Stomach (tissue), 9 donors: ENCODE results near the gene DNAJB5. TPM values are rescaled to one million over a fixed set of nuclear protein-coding genes. Genes with fewer than 3 reads are reported as not detected.
A peak's percentile ranks its signal among the peaks of the same experiment; 100 is the strongest.

Experiments used
- DNase-seq, 2 donors: peaks; one replicate each; pipeline versions ENCODE4 v3.0.0 to v3.0.0-alpha.2; 2013 to 2019
- H3K27ac ChIP-seq, 5 donors: fragments of 200-600 bp in 4 of 5; sonication (generic) in 4 of 5; one replicate each; pipeline ENCODE4 v1.5.1; 2013 to 2019; ENCODE audit warnings: mild to moderate bottlenecking in 1 of 5, moderate library complexity in 1 of 5
- H3K27me3 ChIP-seq, 3 donors: fragments of 200-600 bp; sonication (generic); one replicate each; pipeline ENCODE4 v1.5.1; 2017 to 2019; ENCODE audit warnings: mixed run types in 1 of 3
- H3K36me3 ChIP-seq, 4 donors: fragments of 200-600 bp; sonication (generic); 1 replicate in 3 of 4; 2 replicates in 1 of 4; pipeline ENCODE4 v1.5.1; 2016 to 2019
- H3K4me1 ChIP-seq, 4 donors: fragments of 200-600 bp; sonication (generic); one replicate each; pipeline ENCODE4 v1.5.1; 2016 to 2019
- H3K4me3 ChIP-seq, 4 donors: fragments of 200-600 bp; sonication (generic) in 3 of 4; one replicate each; pipeline ENCODE4 v1.5.1; 2016 to 2019; ENCODE audit warnings: mild to moderate bottlenecking in 1 of 4
- H3K9me3 ChIP-seq, 4 donors: fragments of 200-600 bp; sonication (generic); one replicate each; pipeline ENCODE4 v1.5.1; 2016 to 2019
- CTCF ChIP-seq, 7 experiments: fragments of 450-650 bp in 4 of 7; fragments of 200-600 bp in 3 of 7; sonication (generic) in 3 of 7; IDR thresholded peaks; one replicate each; pipeline ENCODE4 v1.5.1; 2016 to 2019; ENCODE audit warnings: antibody characterized with exemption in 7 of 7, control low read depth in 2 of 7, mild to moderate bottlenecking in 1 of 7
- EP300 ChIP-seq: sonication (generic); formaldehyde crosslinking; IDR thresholded peaks from one replicate; pipeline ENCODE4 v1.6.1; 2017; ENCODE audit warnings: antibody characterized with exemption
- POLR2A ChIP-seq, 4 donors: fragments of 450-650 bp; IDR thresholded peaks; one replicate each; pipeline ENCODE4 v1.6.1; 2016; ENCODE audit warnings: antibody characterized with exemption in 4 of 4, control low read depth in 2 of 4, mild to moderate bottlenecking in 1 of 4, moderate library complexity in 1 of 4
- POLR2AphosphoS5 ChIP-seq, 3 donors: sonication (generic); formaldehyde crosslinking; IDR thresholded peaks; one replicate each; pipeline ENCODE4 v1.6.1; 2016; ENCODE audit warnings: antibody characterized with exemption in 3 of 3
- WGBS, 5 donors: extraction: QIAGEN DNeasy Blood & Tissue Kit in 3 of 5; methylation state at CpG; one replicate each; pipeline versions ENCODE4 v1.1.5 to v1.1.7; 2013 to 2018; 5-methylcytosine and 5-hydroxymethylcytosine counted together
- intact Hi-C: fragments of 100-400 bp; cut with DNase I; formaldehyde crosslinking; loops from one replicate; pipeline ENCODE4 v1.15.1; 2023; ENCODE audit warnings: low total_unique reads
- polyA plus RNA-seq, 3 donors: library from polyadenylated mRNA; stranded (reverse); fragments of 200-250 nt; gene quantifications; one replicate each; pipeline ENCODE4 v1.2.3, GENCODE V29; 2013
- total RNA-seq, 5 donors: library from RNA; depleted of rRNA; stranded (reverse); fragments of >200 nt; gene quantifications; one replicate each; pipeline versions ENCODE4 v1.1.0 to v1.2.3, GENCODE V29; 2014 to 2016
- donor health status: healthy with polysubstance abuse.
- donor health status: Bipolar disorder and iron deficiency.
- donor health status: healthy.

Gene DNAJB5
- total and polyA plus RNA-seq, 8 donors = 1.2 to 79.0 (median 16.5) TPM

- no peak overlapping the region for H3K27ac ChIP-seq
- no peak for TF ChIP-seq EP300
- TF ChIP-seq POLR2AphosphoS5 (IDR thresholded peaks at IDR 0.05) = peak in 1 of 3 donors; percentile 22
- no peak for TF ChIP-seq POLR2A (IDR thresholded peaks at IDR 0.05)
- no peak for TF ChIP-seq CTCF (IDR thresholded peaks at IDR 0.05)
- peak in 1 of 2 donors; percentile 70 for DNase-seq
- intact Hi-C loops = no loop called here
- 31 to 46% (median 37%) methylated on average over 5 of the region's 5 CpGs for WGBS, 5 donors
- H3K4me3 ChIP-seq = no peak overlapping the region
- no peaks in the 10 kb centered on the region for H3K9me3 ChIP-seq
- no peaks in the 10 kb centered on the region for H3K36me3 ChIP-seq
- peaks cover 0 to 77% (median 29%) of the 10 kb centered on the region in 3 donors for H3K27me3 ChIP-seq
- H3K4me1 ChIP-seq = peaks cover 8 to 24% (median 11%) of the 10 kb centered on the region in 4 donors
Observed at GRCh38 chr9:34961574-34962490, 27.7 kb upstream of the DNAJB5 start.

GRCh38 chr9:34962546-34962945 is 27.0 kb upstream of the DNAJB5 start:
- 77 to 90% (median 79%) methylated on average over 3 of the region's 3 CpGs for WGBS, 5 donors
- Histone ChIP-seq H3K4me3 (no peak overlapping the region), H3K4me1 (peaks cover 7 to 21% (median 8%) of the 10 kb centered on the region in 4 donors), H3K9me3 (no peaks in the 10 kb centered on the region), H3K27me3 (peaks cover 0 to 74% (median 22%) of the 10 kb centered on the region in 3 donors), H3K36me3 (no peaks in the 10 kb centered on the region), H3K27ac (no peak overlapping the region)
- TF ChIP-seq POLR2AphosphoS5 (IDR thresholded peaks at IDR 0.05) (no peak), CTCF (IDR thresholded peaks at IDR 0.05) (no peak), POLR2A (IDR thresholded peaks at IDR 0.05) (no peak), EP300 (no peak)
- DNase-seq = no peak
- intact Hi-C loops = no loop called here

- WGBS, 5 donors = 54 to 82% (median 70%) methylated on average over 2 of the region's 2 CpGs
- DNase-seq = no peak
- H3K27ac ChIP-seq = no peak overlapping the region
- H3K4me3 ChIP-seq = no peak overlapping the region
- H3K36me3 ChIP-seq = no peaks in the 10 kb centered on the region
- TF ChIP-seq EP300 = no peak
- TF ChIP-seq POLR2AphosphoS5 (IDR thresholded peaks at IDR 0.05) = no peak
- no peak for TF ChIP-seq CTCF (IDR thresholded peaks at IDR 0.05)
- TF ChIP-seq POLR2A (IDR thresholded peaks at IDR 0.05) = no peak
- H3K27me3 ChIP-seq = peaks cover 0 to 68% (median 14%) of the 10 kb centered on the region in 3 donors
- H3K9me3 ChIP-seq = no peaks in the 10 kb centered on the region
- H3K4me1 ChIP-seq = peaks cover 0 to 13% (median under 1%) of the 10 kb centered on the region in 4 donors
- intact Hi-C loops = no loop called here
Observed at GRCh38 chr9:34963552-34963951, 26.0 kb upstream of the DNAJB5 start.

- no peaks in the 10 kb centered on the region for H3K9me3 ChIP-seq
- intact Hi-C loops = no loop called here
- DNase-seq = no peak
- TF ChIP-seq POLR2A (IDR thresholded peaks at IDR 0.05) (no peak), CTCF (IDR thresholded peaks at IDR 0.05) (no peak), EP300 (no peak), POLR2AphosphoS5 (IDR thresholded peaks at IDR 0.05) (no peak)
- H3K4me1 ChIP-seq = peaks cover 0 to 11% (median 0%) of the 10 kb centered on the region in 4 donors
- no peak overlapping the region for H3K4me3 ChIP-seq
- no peaks in the 10 kb centered on the region for H3K36me3 ChIP-seq
- 46 to 72% (median 50%) methylated on average over 3 of the region's 3 CpGs for WGBS, 5 donors
- H3K27me3 ChIP-seq = peaks cover 0 to 67% (median 6%) of the 10 kb centered on the region in 3 donors
- no peak overlapping the region for H3K27ac ChIP-seq
Observed at GRCh38 chr9:34964458-34964857, 25.1 kb upstream of the DNAJB5 start.
